Mammary epithelial cell (primary cell): Measurements from ENCODE around the gene BHMT2.

Experiments used
- EZH2 ChIP-seq: IDR thresholded peaks from 2 replicates; pipeline ENCODE4 v1.6.1; 2012; ENCODE audit warnings: low read length, inconsistent platforms, borderline replicate concordance
- TF ChIP-seq, protein P1 (sequence below), 2 donors: IDR thresholded peaks in 1 of 2; conservative IDR thresholded peaks in 1 of 2; 2 replicates each; pipeline ENCODE4 v1.5.1; 2011 to 2012; ENCODE audit warnings: inconsistent platforms in 2 of 2, low read length in 2 of 2, mild to moderate bottlenecking in 2 of 2, control low read depth in 1 of 2, low read depth in 1 of 2; ENCODE audit not compliant: insufficient read depth in 1 of 2; ENCODE audit errors: extremely low read depth in 1 of 2

DNA sequence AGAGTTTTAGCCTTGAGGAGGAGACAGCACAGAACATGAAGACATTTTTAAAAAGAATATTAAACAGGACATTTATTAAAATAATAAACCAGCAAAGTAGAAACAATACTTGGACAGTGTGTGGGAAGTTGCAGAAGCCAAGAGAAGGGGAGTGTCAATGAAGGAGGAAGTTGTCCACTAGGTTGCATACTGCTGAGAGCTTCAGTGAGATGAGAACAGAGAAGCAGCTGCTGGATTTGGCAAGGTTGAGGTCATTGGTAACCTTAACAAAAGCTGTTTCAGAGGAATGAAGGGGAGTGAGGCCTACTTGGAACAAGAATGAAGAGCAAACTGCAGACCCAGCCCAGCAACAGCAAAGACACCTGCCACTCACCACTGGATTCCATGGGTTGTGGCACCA, 53.4 kb downstream of the BHMT2 start:
- no peak for TF ChIP-seq EZH2
- TF ChIP-seq, protein P1, sequence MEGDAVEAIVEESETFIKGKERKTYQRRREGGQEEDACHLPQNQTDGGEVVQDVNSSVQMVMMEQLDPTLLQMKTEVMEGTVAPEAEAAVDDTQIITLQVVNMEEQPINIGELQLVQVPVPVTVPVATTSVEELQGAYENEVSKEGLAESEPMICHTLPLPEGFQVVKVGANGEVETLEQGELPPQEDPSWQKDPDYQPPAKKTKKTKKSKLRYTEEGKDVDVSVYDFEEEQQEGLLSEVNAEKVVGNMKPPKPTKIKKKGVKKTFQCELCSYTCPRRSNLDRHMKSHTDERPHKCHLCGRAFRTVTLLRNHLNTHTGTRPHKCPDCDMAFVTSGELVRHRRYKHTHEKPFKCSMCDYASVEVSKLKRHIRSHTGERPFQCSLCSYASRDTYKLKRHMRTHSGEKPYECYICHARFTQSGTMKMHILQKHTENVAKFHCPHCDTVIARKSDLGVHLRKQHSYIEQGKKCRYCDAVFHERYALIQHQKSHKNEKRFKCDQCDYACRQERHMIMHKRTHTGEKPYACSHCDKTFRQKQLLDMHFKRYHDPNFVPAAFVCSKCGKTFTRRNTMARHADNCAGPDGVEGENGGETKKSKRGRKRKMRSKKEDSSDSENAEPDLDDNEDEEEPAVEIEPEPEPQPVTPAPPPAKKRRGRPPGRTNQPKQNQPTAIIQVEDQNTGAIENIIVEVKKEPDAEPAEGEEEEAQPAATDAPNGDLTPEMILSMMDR (conservative IDR thresholded peaks at IDR 0.05 in 1 of 2, IDR thresholded peaks at IDR 0.05 in 1 of 2; ENCODE audit: extremely low read depth in 1 of 2, insufficient read depth in 1 of 2, low read depth in 1 of 2, low read length in 2 of 2) = no peak
